Liver (tissue), 9 donors: ENCODE data around the gene OR4E2. TPM values are rescaled to one million over a fixed set of nuclear protein-coding genes. Genes with fewer than 3 reads are reported as not detected.

Source experiments
- DNase-seq: peaks from one replicate; pipeline ENCODE4 v3.0.0-alpha.2; 2017; ENCODE audit warnings: low spot score
- H3K27ac ChIP-seq, 2 donors: one replicate each; pipeline ENCODE4 v1.7.0; 2013; ENCODE audit warnings: inconsistent platforms in 2 of 2, low read length in 2 of 2, control low read depth in 1 of 2, low read depth in 1 of 2, mild to moderate bottlenecking in 1 of 2
- H3K27me3 ChIP-seq, 4 donors: one replicate each; pipeline versions ENCODE4 v1.6.1 to v1.7.0; 2013; ENCODE audit warnings: low read length in 3 of 4, inconsistent platforms in 1 of 4, mild to moderate bottlenecking in 1 of 4, moderate library complexity in 1 of 4; ENCODE audit not compliant: control insufficient read depth in 4 of 4, insufficient read depth in 4 of 4
- H3K36me3 ChIP-seq, 4 donors: one replicate each; pipeline versions ENCODE4 v1.6.1 to v1.7.0; 2013; ENCODE audit warnings: low read length in 3 of 4, mild to moderate bottlenecking in 3 of 4, low read depth in 1 of 4, moderate library complexity in 1 of 4; ENCODE audit not compliant: control insufficient read depth in 4 of 4, insufficient read depth in 3 of 4
- H3K4me1 ChIP-seq, 4 donors: one replicate each; pipeline versions ENCODE4 v1.6.1 to v1.7.0; 2013; ENCODE audit warnings: low read length in 3 of 4, mild to moderate bottlenecking in 3 of 4, moderate library complexity in 1 of 4; ENCODE audit not compliant: control insufficient read depth in 4 of 4, insufficient read depth in 4 of 4
- H3K4me3 ChIP-seq, 3 donors: one replicate each; pipeline versions ENCODE4 v1.6.1 to v1.7.0; 2013; ENCODE audit warnings: low read length in 3 of 3, control low read depth in 1 of 3, low read depth in 1 of 3, mild to moderate bottlenecking in 1 of 3
- H3K9ac ChIP-seq, 2 donors: one replicate each; pipeline ENCODE4 v1.7.0; 2013; ENCODE audit warnings: low read length in 2 of 2, mild to moderate bottlenecking in 2 of 2, moderate library complexity in 2 of 2, control low read depth in 1 of 2, low read depth in 1 of 2
- H3K9me3 ChIP-seq, 4 donors: one replicate each; pipeline versions ENCODE4 v1.6.1 to v1.7.0; 2013; ENCODE audit warnings: low read length in 3 of 4; ENCODE audit not compliant: control insufficient read depth in 4 of 4
- ATF3 ChIP-seq: IDR thresholded peaks from 2 replicates; pipeline ENCODE4 v1.6.1; 2016; ENCODE audit warnings: antibody characterized with exemption
- CTCF ChIP-seq: fragments of 150-350 bp; IDR thresholded peaks from 2 replicates; pipeline ENCODE4 v1.5.1; 2017; ENCODE audit warnings: improper control_type of control experiment, low read depth, low read length; ENCODE audit not compliant: missing input control
- EGR1 ChIP-seq, 2 donors: IDR thresholded peaks; 2 replicates each; pipeline ENCODE4 v1.6.1; 2016 to 2018; ENCODE audit warnings: antibody characterized with exemption in 2 of 2, low read depth in 2 of 2
- FOXA1 ChIP-seq: IDR thresholded peaks from 2 replicates; pipeline ENCODE4 v1.6.1; 2016; ENCODE audit warnings: antibody characterized with exemption
- FOXA2 ChIP-seq: IDR thresholded peaks from 2 replicates; pipeline ENCODE4 v1.6.1; 2016; ENCODE audit warnings: antibody characterized with exemption
- GABPA ChIP-seq, 2 donors: IDR thresholded peaks in 1 of 2; conservative IDR thresholded peaks in 1 of 2; 2 replicates each; pipeline ENCODE4 v1.6.1; 2016; ENCODE audit warnings: antibody characterized with exemption in 2 of 2, mild to moderate bottlenecking in 1 of 2, moderate library complexity in 1 of 2
- HNF4A ChIP-seq, 2 donors: conservative IDR thresholded peaks; 2 replicates each; pipeline ENCODE4 v1.6.1; 2016; ENCODE audit warnings: antibody characterized with exemption in 2 of 2, mild to moderate bottlenecking in 2 of 2
- HNF4G ChIP-seq: IDR thresholded peaks from 2 replicates; pipeline ENCODE4 v1.6.1; 2016; ENCODE audit warnings: antibody characterized with exemption
- JUND ChIP-seq, 2 donors: IDR thresholded peaks; 2 replicates each; pipeline ENCODE4 v1.6.1; 2016; ENCODE audit warnings: antibody characterized with exemption in 2 of 2
- MAX ChIP-seq: IDR thresholded peaks from 2 replicates; pipeline ENCODE4 v1.6.1; 2016; ENCODE audit warnings: antibody characterized with exemption
- RAD21 ChIP-seq, 2 donors: IDR thresholded peaks; 2 replicates each; pipeline ENCODE4 v1.6.1; 2016; ENCODE audit warnings: antibody characterized with exemption in 2 of 2, mild to moderate bottlenecking in 2 of 2
- RXRA ChIP-seq, 2 donors: IDR thresholded peaks; 2 replicates each; pipeline ENCODE4 v1.6.1; 2017 to 2018; ENCODE audit warnings: antibody characterized with exemption in 2 of 2, mild to moderate bottlenecking in 1 of 2
- SP1 ChIP-seq: IDR thresholded peaks from 2 replicates; pipeline ENCODE4 v1.6.1; 2018; ENCODE audit warnings: antibody characterized with exemption, mild to moderate bottlenecking
- TAF1 ChIP-seq: conservative IDR thresholded peaks from 2 replicates; pipeline ENCODE4 v1.6.1; 2016; ENCODE audit warnings: antibody characterized with exemption, mild to moderate bottlenecking
- YY1 ChIP-seq: IDR thresholded peaks from 2 replicates; pipeline ENCODE4 v1.6.1; 2016; ENCODE audit warnings: antibody characterized with exemption, mild to moderate bottlenecking
- ZBTB33 ChIP-seq: IDR thresholded peaks from 2 replicates; pipeline ENCODE4 v1.6.1; 2016; ENCODE audit warnings: antibody characterized with exemption
- WGBS: extraction: QIAGEN DNeasy Blood & Tissue Kit; methylation state at CpG from one replicate; pipeline ENCODE4 v1.1.7; 2013; 5-methylcytosine and 5-hydroxymethylcytosine counted together
- polyA plus RNA-seq, 2 donors: library from polyadenylated mRNA; stranded (reverse) in 1 of 2; unstranded in 1 of 2; fragments of 200-250 nt in 1 of 2; fragments of >200 nt in 1 of 2; fragmentation: Nextera tagmentation in 1 of 2; extraction: Ambion mirVana in 1 of 2; gene quantifications; one replicate each; pipeline versions ENCODE4 v1.2.1 to v1.2.3, GENCODE V29; 2013 to 2015
- total RNA-seq, 2 donors: library from RNA; depleted of rRNA; stranded (reverse); fragments of >200 nt; gene quantifications; one replicate each; pipeline ENCODE4 v1.2.3, GENCODE V29; 2014
- donor health status: healthy.
- donor health status: healthy.
- donor health status: healthy.
- donor health status: healthy.
- donor health status: healthy.

OR4E2 gene
- total and polyA plus RNA-seq, 4 donors: not detected

GRCh38 chr14:21671371-21671770 lies 17.7 kb downstream of the OR4E2 start:
- Histone ChIP-seq H3K9ac (no peak overlapping the region), H3K27me3 (peaks cover 0 to 3% (median 2%) of the 10 kb centered on the region in 4 donors), H3K4me1 (no peaks in the 10 kb centered on the region), H3K36me3 (no peaks in the 10 kb centered on the region), H3K4me3 (no peak overlapping the region), H3K9me3 (peaks cover 0 to 8% (median 1%) of the 10 kb centered on the region in 4 donors), H3K27ac (no peak overlapping the region)
- TF ChIP-seq MAX: no peak
- no peak for TF ChIP-seq HNF4G
- no peak for TF ChIP-seq SP1
- no peak for TF ChIP-seq RXRA (IDR thresholded peaks at IDR 0.05)
- no peak for TF ChIP-seq GABPA (IDR thresholded peaks at IDR 0.05 in 1 of 2, conservative IDR thresholded peaks at IDR 0.05 in 1 of 2)
- TF ChIP-seq HNF4A (conservative IDR thresholded peaks at IDR 0.05): no peak
- TF ChIP-seq CTCF: no peak
- no peak for TF ChIP-seq ATF3
- no peak for TF ChIP-seq RAD21 (IDR thresholded peaks at IDR 0.05)
- no peak for TF ChIP-seq ZBTB33
- TF ChIP-seq JUND (IDR thresholded peaks at IDR 0.05): no peak
- TF ChIP-seq FOXA1: no peak
- no peak for TF ChIP-seq TAF1
- no peak for TF ChIP-seq EGR1 (IDR thresholded peaks at IDR 0.05; ENCODE audit: low read depth in 2 of 2)
- no peak for DNase-seq
- 45% methylated on average over 2 of the region's 2 CpGs for WGBS

GRCh38 chr14:21672116-21672515 lies 18.5 kb downstream of the OR4E2 start:
- peaks cover 0 to 8% (median 1%) of the 10 kb centered on the region in 4 donors for H3K9me3 ChIP-seq
- 80% methylated on average over 1 of the region's 1 CpG for WGBS
- peaks cover 0 to 3% (median 2%) of the 10 kb centered on the region in 4 donors for H3K27me3 ChIP-seq
- no peak overlapping the region for H3K4me3 ChIP-seq
- H3K4me1 ChIP-seq: no peaks in the 10 kb centered on the region
- no peak for DNase-seq
- H3K36me3 ChIP-seq: no peaks in the 10 kb centered on the region
- no peak overlapping the region for H3K27ac ChIP-seq
- H3K9ac ChIP-seq: no peak overlapping the region
- TF ChIP-seq TAF1: no peak
- TF ChIP-seq YY1: no peak
- TF ChIP-seq FOXA2: no peak
- TF ChIP-seq HNF4A (conservative IDR thresholded peaks at IDR 0.05): no peak
- no peak for TF ChIP-seq SP1
- no peak for TF ChIP-seq CTCF
- TF ChIP-seq GABPA (IDR thresholded peaks at IDR 0.05 in 1 of 2, conservative IDR thresholded peaks at IDR 0.05 in 1 of 2): no peak
- TF ChIP-seq FOXA1: no peak
- no peak for TF ChIP-seq MAX
